ENCODE data around the gene CD276.

CD276 gene

GRCh38 chr15:73748730-73749129 lies 64.5 kb downstream of the CD276 start:
- no peak for DNase-seq

DNA sequence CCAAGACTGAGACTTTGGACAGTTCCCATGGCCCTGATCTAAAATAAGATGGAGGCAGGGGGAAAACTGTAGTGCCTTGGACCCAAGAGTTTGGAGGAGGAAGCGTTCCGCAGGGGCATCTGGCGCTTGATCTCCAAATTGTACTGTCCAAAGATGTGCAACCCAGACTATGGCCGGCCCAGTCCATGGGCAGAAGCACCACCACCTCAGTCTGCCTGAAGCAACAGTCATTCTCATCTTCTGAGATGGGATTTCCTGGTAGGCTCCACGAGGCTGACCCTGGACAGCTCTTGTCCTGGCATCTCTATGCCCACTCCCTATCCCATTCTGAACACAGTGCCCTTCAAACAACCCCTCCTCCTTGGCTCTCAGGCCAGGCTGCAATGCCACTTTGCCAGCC lies 65.3 kb downstream of the CD276 start:
- no peak for DNase-seq

DNA sequence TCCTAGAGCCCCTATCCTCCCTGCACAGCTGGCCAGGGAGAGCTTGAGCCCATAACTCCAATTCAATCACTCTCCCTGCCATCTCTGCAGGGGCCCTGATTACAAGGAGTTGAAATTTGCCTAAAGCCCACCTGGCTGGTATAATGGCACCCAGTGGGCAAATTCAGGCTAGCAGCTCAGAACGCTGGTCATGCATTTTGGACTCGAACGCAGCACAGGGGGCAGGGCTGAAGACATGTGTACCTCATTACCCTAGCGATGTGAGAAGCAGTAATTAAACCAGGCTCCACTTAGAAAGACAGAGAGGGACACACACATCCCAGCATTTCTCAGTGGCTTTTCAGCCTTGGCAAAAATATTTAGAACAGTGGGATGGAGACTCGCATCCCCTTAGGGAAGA lies 65.8 kb downstream of the CD276 start:
- no peak for DNase-seq

GRCh38 chr15:73750438-73750837 lies 66.3 kb downstream of the CD276 start:
- no peak for DNase-seq

DNA sequence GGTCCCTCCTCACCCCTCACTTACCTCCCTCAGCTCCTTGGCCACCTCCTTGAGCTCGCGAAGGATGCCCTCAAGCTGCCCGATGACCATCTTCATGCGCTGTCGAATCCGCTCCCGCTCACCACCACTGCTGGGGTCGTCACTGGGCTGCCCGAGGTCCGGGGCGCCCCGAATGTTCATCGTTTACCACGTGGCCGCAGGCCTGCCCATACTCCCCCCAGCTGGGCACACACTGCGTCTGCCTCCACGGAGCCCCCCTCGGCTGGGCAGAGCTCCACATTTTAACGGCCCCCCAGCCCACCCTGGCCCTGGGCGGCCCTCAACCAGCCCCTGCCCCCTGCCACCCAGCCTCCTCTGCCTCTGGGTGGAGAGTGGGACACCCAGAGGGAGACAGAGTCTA lies 66.8 kb downstream of the CD276 start:
- no peak for DNase-seq

GRCh38 chr15:73751511-73751898 lies 67.3 kb downstream of the CD276 start:
- no peak for DNase-seq

DNA sequence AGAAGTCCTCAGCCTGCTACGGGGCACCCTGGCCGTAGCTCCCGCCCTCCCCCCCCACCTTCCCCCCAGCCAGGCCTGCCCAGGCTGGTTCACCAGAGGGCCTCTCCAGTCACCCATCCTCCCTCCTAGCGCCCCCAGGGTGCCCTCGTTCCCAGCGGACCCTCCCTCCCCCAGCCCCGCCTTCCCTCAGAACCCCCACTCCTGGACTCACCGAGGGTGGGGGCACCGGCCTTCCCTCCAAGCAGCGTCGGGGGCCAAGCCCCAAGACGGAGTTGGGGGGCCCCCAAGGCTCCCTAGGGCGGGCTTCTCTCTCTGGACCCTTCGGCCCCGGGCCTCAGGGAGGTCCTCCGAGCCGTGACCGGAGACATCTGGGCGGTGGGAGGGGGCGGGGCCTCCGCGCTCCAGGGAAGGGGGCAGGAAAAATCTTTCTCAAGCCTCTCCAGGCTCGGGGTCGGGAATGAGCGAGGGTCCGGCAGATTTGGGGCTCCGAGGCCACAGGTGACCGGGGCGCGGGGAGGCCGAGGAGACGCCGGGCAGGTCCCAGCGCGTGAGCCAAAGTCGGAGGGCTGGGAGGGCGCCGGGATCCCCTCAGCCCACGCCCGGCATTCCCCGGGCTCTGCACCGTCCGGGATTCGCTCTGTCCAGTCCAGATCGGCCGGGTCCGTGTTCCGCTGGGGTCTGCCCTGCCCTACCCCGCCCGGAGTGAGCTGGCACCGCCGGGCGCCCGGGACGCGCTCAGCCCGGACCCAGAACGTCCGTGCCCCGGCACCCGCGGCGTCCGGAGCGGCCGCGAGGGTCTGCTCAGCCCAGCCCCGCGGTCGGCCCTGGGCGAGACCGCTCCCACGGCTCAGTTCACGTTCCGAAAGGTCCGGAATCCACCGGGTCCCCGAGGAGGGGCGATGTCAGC lies 68.0 kb downstream of the CD276 start:
- no peak for DNase-seq

- peak; percentile 22 for DNase-seq
These were observed 68.6 kb downstream of the CD276 start for GRCh38 chr15:73752806-73753193.

GRCh38 chr15:73753250-73754130 lies 69.3 kb downstream of the CD276 start, which contains the start of gene INSYN1:
INSYN1 (minus strand) TSS chr15:73753351; CDS start chr15:73751130, 2,221 bp downstream.
- DNase-seq, result peak; percentile 58

DNA sequence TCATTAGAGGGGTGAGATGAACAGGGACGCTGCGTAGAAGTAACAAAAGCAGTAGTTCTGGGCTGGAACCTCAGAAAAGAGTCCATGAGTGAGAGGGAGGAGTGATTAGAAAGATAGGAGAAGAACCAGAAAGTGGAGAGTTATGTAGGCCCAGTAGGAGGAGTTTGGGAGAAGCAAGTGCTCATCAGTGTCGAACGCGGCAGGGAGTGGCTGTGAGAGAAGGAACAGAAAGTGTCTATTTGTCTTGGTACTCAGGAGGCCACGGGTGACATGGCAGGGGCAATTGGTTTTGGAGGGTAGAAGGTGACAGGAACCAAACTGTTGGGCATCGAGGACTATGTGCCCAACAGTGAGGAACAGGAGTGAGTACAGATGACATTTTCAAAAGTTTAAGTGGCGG lies 70.3 kb downstream of the CD276 start:
- no peak for DNase-seq

- no peak for DNase-seq
These were observed 71.3 kb downstream of the CD276 start for GRCh38 chr15:73755481-73755880.

GRCh38 chr15:73755946-73756345 lies 71.8 kb downstream of the CD276 start:
- DNase-seq, result no peak

DNA sequence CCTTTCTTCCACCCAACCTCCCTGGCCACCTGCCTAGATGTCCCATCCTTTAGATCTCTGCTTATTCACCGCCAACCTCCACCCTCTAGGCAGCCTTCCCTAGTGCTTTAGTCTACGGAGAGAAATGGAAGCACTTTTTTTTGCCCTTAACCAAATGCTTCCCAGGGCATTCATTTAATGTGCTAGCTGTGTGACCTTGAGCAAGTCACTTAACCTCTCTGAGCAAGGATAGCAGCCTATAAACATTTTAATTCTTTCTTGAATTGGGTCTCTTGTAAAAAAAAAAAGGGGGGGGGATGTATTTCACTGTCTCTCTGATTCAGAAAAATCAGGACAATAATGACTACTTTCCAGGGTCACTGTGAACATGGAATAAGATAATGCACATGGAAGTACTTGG lies 72.2 kb downstream of the CD276 start:
- DNase-seq, result no peak

- no peak for DNase-seq
These were observed 72.8 kb downstream of the CD276 start for GRCh38 chr15:73756947-73757513.

- DNase-seq, result no peak
These were observed 73.4 kb downstream of the CD276 start for GRCh38 chr15:73757571-73757970.

DNA sequence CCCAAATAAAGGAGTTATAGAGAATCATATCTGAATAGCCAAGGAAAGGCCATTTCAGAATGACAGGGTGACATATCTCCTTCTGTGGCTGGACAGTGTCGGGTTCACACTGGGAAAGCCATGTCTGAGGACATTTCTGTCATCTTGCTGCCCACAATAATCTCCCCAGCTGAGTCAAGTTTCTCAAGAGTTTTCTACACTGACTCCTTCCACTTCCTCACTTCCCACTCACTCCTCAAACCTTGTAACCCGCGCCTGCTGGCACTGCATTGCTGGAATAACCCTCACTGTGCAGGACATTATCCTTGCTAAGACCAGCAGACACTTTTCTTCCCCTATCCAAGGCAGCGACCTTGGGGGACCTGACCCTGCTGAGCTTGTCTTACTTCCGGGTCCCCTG lies 74.3 kb downstream of the CD276 start:
- no peak for DNase-seq

DNA sequence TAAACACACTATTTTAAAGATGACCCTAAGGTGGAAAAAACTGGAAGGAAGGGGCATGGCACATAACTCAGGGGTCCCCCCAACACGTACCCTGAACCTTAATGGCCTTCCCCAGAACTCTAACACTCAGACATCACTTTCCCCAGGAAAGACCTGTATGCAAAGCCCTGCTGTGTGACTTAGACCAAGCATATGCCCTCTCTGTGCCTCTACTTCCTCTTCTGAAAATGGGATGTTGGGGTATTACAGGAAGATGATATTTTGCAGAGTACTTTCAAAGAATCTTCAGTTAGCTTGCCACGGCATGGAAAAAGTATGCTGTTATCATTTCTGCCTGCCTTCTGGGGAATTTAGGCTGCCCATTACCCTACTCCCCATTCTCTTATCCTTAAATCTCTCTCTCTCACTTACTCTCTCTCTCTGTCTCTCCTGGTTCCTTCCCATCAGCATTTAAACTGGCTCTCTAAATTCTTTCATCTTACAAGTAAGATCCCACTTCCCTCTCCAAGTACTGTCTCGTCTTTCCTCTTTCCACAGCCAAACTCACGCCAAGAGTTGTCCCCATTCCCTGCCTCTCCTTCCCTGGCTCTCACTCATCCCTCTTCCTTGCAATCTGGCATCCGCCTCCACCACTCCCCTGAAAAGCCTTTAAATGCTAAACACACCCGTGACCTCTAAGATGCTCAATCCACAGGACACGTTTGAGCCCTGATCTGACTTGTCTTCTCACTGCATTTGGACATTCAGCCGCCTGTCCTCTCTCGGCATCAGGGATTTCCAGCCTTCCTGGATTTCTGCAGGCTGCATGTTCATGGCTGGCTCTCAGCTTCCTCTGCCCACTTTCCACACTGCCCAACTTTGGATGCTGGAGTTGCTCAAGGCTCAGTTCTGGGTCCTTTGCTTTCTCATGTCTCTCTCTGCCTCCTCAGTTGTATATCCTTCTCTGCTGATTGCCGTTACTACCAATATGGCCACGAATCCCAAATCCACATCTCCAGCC lies 76.4 kb downstream of the CD276 start:
- no peak for DNase-seq

DNA sequence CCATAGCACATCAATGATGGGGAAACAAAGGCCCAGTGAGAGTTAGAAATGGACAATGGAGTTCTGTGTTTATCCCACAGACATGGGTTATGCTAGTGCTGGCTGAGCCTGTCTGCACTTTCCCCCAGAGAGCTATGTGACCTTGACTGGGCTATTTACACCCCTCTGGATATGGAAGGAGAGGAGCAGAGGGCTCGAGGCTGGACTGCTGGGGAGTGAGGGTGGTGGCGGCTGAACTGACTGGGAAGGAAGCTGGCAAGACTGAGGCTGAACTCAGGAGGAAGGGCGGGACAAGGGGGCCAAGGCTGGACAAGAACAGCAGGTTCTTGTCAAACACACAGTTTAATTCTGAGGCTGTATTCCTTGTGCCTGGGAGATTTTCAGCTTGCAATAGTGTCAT lies 79.7 kb downstream of the CD276 start:
- no peak for DNase-seq
